WTC11 (cell line): ENCODE measurements around the gene ZNF518A. TPM values are rescaled to one million over a fixed set of nuclear protein-coding genes. Genes with fewer than 3 reads are reported as not detected.

Source experiments
- ATAC-seq: fragments of 200-7000 bp; cut with Tn5 transposase; 2 replicates; pipeline ENCODE4 v1.10.0; 2021; ENCODE audit warnings: mild to moderate bottlenecking, moderate library complexity
- CTCF ChIA-PET: fragments of 300-600 bp; sonication (Branson Sonifier 250); formaldehyde crosslinking; loops from one replicate; lab custom pipeline; 2021; ENCODE audit warnings: antibody characterized with exemption; lab: Charles Lee
- POLR2A ChIA-PET: fragments of 350-600 bp; sonication (Branson Sonifier 250); formaldehyde crosslinking; loops from one replicate; lab custom pipeline; 2021; ENCODE audit warnings: antibody characterized with exemption; lab: Charles Lee
- DNase-seq: peaks from one replicate; pipeline ENCODE4 v3.0.0; 2021; ENCODE audit warnings: low spot score
- H3K27ac Mint-ChIP-seq: 2 replicates; pipeline ENCODE4 v1.8.0; 2021; ENCODE audit warnings: mixed read lengths
- H3K27me3 Mint-ChIP-seq: 2 replicates; pipeline ENCODE4 v1.8.0; 2021; ENCODE audit warnings: low read depth, mild to moderate bottlenecking, moderate library complexity, mixed read lengths
- H3K36me3 Mint-ChIP-seq: 2 replicates; pipeline ENCODE4 v1.8.0; 2021; ENCODE audit warnings: mixed read lengths
- H3K4me1 Mint-ChIP-seq: 2 replicates; pipeline ENCODE4 v1.8.0; 2022; ENCODE audit warnings: mixed read lengths
- H3K4me3 Mint-ChIP-seq: 2 replicates; pipeline ENCODE4 v1.8.0; 2021; ENCODE audit warnings: mild to moderate bottlenecking, moderate library complexity, mixed read lengths
- H3K9me3 Mint-ChIP-seq: 2 replicates; pipeline ENCODE4 v1.8.0; 2021; ENCODE audit warnings: mixed read lengths
- AFF4 ChIP-seq: sonication (generic); formaldehyde crosslinking; IDR thresholded peaks from 2 replicates; pipeline ENCODE4 v1.8.1; 2023; ENCODE audit warnings: mild to moderate bottlenecking, missing genetic modification reagents, borderline replicate concordance
- ATF2 ChIP-seq: sonication (generic); formaldehyde crosslinking; IDR thresholded peaks from 2 replicates; pipeline ENCODE4 v1.8.1; 2022; ENCODE audit warnings: low read depth, missing genetic modification reagents, borderline replicate concordance
- E2F5 ChIP-seq: sonication (generic); formaldehyde crosslinking; IDR thresholded peaks from 2 replicates; pipeline ENCODE4 v1.8.1; 2022; ENCODE audit warnings: mild to moderate bottlenecking, moderate library complexity, missing genetic modification reagents
- EMX1 ChIP-seq: fragments of 250-450 bp; sonication (Bioruptor Pico); IDR thresholded peaks from 2 replicates; pipeline ENCODE4 v1.8.0; 2021; ENCODE audit warnings: mild to moderate bottlenecking
- ESRRA ChIP-seq: sonication (generic); formaldehyde crosslinking; IDR thresholded peaks from 2 replicates; pipeline ENCODE4 v1.8.1; 2022; ENCODE audit warnings: mild to moderate bottlenecking, missing genetic modification reagents, borderline replicate concordance
- FOXJ3 ChIP-seq: sonication (generic); formaldehyde crosslinking; IDR thresholded peaks from 2 replicates; pipeline ENCODE4 v1.9.0; 2021; ENCODE audit warnings: missing genetic modification reagents, mild to moderate bottlenecking, borderline replicate concordance
- IRF2 ChIP-seq: sonication (generic); formaldehyde crosslinking; IDR thresholded peaks from 2 replicates; pipeline ENCODE4 v1.8.0; 2022; ENCODE audit warnings: low read depth, missing genetic modification reagents, borderline replicate concordance
- JAZF1 ChIP-seq: fragments of 250-450 bp; sonication (Bioruptor Pico); IDR thresholded peaks from 2 replicates; pipeline ENCODE4 v1.9.0; 2021; ENCODE audit warnings: moderate library complexity, mild to moderate bottlenecking, inconsistent platforms
- MLX ChIP-seq: sonication (generic); formaldehyde crosslinking; IDR thresholded peaks from 2 replicates; pipeline ENCODE4 v1.8.1; 2023; ENCODE audit warnings: mild to moderate bottlenecking, missing genetic modification reagents, moderate library complexity
- NFYB ChIP-seq: sonication (generic); formaldehyde crosslinking; conservative IDR thresholded peaks from 2 replicates; pipeline ENCODE4 v1.8.0; 2022; ENCODE audit warnings: low read depth, missing genetic modification reagents
- NR2C2 ChIP-seq: sonication (generic); formaldehyde crosslinking; IDR thresholded peaks from 2 replicates; pipeline ENCODE4 v1.8.0; 2022; ENCODE audit warnings: mild to moderate bottlenecking, missing genetic modification reagents
- PREB ChIP-seq: sonication (generic); formaldehyde crosslinking; IDR thresholded peaks from 2 replicates; pipeline ENCODE4 v1.8.1; 2022; ENCODE audit warnings: mild to moderate bottlenecking, missing genetic modification reagents, moderate library complexity, borderline replicate concordance
- USF1 ChIP-seq: sonication (generic); formaldehyde crosslinking; IDR thresholded peaks from 2 replicates; pipeline ENCODE4 v1.8.0; 2022; ENCODE audit warnings: mild to moderate bottlenecking, missing genetic modification reagents
- ZBTB43 ChIP-seq: sonication (generic); formaldehyde crosslinking; IDR thresholded peaks from 2 replicates; pipeline ENCODE4 v1.8.1; 2023; ENCODE audit warnings: mild to moderate bottlenecking, missing genetic modification reagents
- ZNF232 ChIP-seq: sonication (generic); formaldehyde crosslinking; IDR thresholded peaks from 2 replicates; pipeline ENCODE4 v1.8.0; 2022; ENCODE audit warnings: mild to moderate bottlenecking, missing genetic modification reagents
- ZNF423 ChIP-seq: fragments of 250-450 bp; sonication (Bioruptor Pico); IDR thresholded peaks from 2 replicates; pipeline ENCODE4 v2.1.2; 2022; ENCODE audit warnings: mild to moderate bottlenecking, moderate library complexity
- total RNA-seq: library from RNA; stranded (reverse); gene quantifications from 3 replicates; pipeline ENCODE4 v1.2.3, GENCODE V29; 2021

ZNF518A gene
- total RNA-seq, 1 experiment from 2014 or later: 29.9 TPM

- TF ChIP-seq E2F5: peak; percentile 60; the same call in 1 of the 2 replicates
- no peak; the same call in 1 of the 2 replicates for TF ChIP-seq ZBTB43 (CRISPR knock-in tag)
- TF ChIP-seq NR2C2 (CRISPR knock-in tag): peak; percentile 18; the same call in 1 of the 2 replicates
- TF ChIP-seq EMX1 (CRISPR knock-in tag): no peak
Observed at GRCh38 chr10:96129387-96130325, at the start of gene ZNF518A (continued).

GRCh38 chr10:96082153-96082552, 47.9 kb upstream of the ZNF518A start:
- ChIA-PET CTCF (no interaction called here), POLR2A (no interaction called here)
- Mint-ChIP-seq H3K27me3 (peaks cover 3% of the 10 kb centered on the region; the same call in 1 of the 2 replicates), H3K4me1 (peaks cover 6% of the 10 kb centered on the region), H3K36me3 (no peaks in the 10 kb centered on the region), H3K27ac (no peak overlapping the region), H3K9me3 (no peaks in the 10 kb centered on the region), H3K4me3 (no peak overlapping the region)
- DNase-seq (no peak), ATAC-seq (no peak)
- TF ChIP-seq ZNF423 (no peak), ATF2 (no peak), NFYB (CRISPR knock-in tag) (no peak), USF1 (no peak)

- Mint-ChIP-seq H3K4me1 (peaks cover 1% of the 10 kb centered on the region), H3K27me3 (peaks cover 3% of the 10 kb centered on the region; the same call in 1 of the 2 replicates), H3K27ac (no peak overlapping the region), H3K4me3 (no peak overlapping the region), H3K36me3 (no peaks in the 10 kb centered on the region), H3K9me3 (no peaks in the 10 kb centered on the region)
- POLR2A ChIA-PET: no interaction called here
- no peak for DNase-seq
- CTCF ChIA-PET: interaction anchor here (1.7 kb wide), 1 partner anchor 66 kb away, joined by 3 read pairs; no protein-coding TSS in a partner anchor
- TF ChIP-seq JAZF1 (CRISPR knock-in tag) (no peak), IRF2 (CRISPR knock-in tag) (no peak), AFF4 (CRISPR knock-in tag) (no peak), FOXJ3 (CRISPR knock-in tag) (no peak), PREB (no peak), EMX1 (CRISPR knock-in tag) (no peak), MLX (no peak), ZNF232 (CRISPR knock-in tag) (no peak), ESRRA (CRISPR knock-in tag) (no peak)
- no peak for ATAC-seq
Observed at GRCh38 chr10:96082748-96083147, 47.3 kb upstream of the ZNF518A start.
